ENCODE results near the gene GBA3.

GRCh38 chr4:22695029-22695428, 2.3 kb downstream of the GBA3 start:
- no peak for TF ChIP-seq POLR2A (IDR thresholded peaks at IDR 0.05)
- TF ChIP-seq, protein P1, sequence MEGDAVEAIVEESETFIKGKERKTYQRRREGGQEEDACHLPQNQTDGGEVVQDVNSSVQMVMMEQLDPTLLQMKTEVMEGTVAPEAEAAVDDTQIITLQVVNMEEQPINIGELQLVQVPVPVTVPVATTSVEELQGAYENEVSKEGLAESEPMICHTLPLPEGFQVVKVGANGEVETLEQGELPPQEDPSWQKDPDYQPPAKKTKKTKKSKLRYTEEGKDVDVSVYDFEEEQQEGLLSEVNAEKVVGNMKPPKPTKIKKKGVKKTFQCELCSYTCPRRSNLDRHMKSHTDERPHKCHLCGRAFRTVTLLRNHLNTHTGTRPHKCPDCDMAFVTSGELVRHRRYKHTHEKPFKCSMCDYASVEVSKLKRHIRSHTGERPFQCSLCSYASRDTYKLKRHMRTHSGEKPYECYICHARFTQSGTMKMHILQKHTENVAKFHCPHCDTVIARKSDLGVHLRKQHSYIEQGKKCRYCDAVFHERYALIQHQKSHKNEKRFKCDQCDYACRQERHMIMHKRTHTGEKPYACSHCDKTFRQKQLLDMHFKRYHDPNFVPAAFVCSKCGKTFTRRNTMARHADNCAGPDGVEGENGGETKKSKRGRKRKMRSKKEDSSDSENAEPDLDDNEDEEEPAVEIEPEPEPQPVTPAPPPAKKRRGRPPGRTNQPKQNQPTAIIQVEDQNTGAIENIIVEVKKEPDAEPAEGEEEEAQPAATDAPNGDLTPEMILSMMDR (IDR thresholded peaks at IDR 0.05), result no peak

Data from Peyer's patch (tissue), 4 donors.